Occipital lobe (tissue), 2 donors: ENCODE results near the gene LYPD1. TPM values are rescaled to one million over a fixed set of nuclear protein-coding genes. Genes with fewer than 3 reads are reported as not detected.

ENCODE experiments used
- DNase-seq: peaks from one replicate; lab custom pipeline; 2025; lab: John Stamatoyannopoulos, UW
- total RNA-seq: library from RNA; depleted of rRNA; stranded (reverse); fragments of >200 nt; gene quantifications from one replicate; pipeline ENCODE4 v1.2.3, GENCODE V29; 2014

The LYPD1 gene
- total RNA-seq, 1 donor from 2014 or later = 17.8 TPM

DNA sequence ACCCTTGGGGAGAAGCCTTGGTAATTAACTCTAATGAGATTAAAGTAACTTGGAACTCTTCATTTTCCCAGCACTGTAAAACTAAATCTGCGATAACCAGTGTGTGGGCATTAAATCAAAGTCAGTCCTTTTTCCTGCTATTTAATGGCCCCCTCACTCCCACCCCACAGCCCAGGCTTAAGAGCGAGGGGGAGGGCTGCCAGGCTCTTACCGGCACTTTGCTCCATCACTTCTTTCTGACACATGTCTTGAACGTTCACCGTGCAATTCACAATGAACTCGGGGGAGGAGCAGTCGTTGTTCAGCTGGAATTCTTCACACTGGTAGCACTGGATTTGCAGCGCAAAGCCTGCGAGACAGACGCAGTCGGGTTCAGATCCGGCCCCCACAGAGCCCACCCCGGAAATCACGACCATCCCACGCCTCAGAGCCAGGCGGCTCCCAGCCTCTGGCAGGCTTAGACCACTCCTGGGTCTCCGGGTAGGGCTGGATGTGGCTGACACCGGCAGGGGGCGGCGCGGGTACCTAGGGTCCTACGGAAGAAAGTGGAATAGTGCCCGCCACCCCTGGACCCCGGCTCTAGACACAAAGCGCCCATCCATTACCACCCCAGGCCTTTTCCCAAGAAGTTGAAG, 1.7 kb downstream of the LYPD1 start:
- DNase-seq = no peak

DNA sequence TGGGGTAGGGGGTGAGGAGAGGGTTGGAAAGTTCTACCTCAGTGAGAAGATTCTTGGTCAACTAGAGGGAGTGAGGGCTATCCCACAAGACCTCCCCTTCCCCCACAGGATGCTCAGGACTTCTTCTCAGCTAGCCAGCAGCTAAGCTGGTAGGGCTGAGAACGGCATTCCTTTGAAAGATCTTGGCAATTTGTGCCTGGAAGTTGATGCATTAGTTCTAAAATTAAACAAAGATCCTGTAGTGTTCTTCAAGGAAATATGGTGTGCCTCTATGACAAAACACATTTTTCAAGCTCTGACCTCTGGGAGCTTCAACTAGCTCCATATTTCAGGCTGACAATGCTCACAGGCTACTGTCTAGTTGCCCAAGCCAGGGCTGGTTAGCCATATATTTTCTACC, 2.3 kb downstream of the LYPD1 start:
- no peak for DNase-seq

DNA sequence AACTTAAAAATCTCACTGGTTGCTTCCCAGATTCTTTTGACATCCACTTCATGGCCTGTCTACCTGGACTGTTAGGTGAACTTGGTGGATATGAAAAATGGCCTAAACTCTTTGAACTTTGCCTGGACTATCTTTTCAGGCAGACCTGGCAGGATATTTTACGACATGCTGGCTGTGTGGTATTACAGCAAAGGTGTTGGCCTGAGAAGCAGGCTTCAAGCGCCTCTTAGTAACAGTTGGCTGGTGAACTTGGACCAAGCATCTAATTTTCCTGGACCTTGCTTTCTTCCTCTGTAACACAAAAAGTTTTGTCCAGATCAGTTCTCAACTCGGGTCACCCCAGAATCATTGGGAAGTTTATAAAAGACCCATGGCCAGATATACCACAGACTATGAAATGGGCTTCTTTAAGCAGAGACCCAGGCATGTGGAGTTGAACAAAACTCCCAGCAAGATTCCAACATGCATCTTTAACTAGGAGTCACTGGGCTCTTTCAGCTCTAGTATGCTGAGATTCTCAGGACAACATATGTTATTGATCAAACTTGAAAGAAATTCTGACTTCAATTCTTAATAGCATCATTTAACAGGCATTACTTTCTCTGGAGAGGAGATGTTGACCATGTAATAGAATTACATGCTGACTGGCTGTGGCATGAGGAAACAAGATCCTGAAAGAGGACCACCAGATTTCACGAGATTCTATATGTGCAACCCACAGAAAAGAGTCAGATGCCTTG, 4.4 kb downstream of the LYPD1 start:
- no peak for DNase-seq

DNA sequence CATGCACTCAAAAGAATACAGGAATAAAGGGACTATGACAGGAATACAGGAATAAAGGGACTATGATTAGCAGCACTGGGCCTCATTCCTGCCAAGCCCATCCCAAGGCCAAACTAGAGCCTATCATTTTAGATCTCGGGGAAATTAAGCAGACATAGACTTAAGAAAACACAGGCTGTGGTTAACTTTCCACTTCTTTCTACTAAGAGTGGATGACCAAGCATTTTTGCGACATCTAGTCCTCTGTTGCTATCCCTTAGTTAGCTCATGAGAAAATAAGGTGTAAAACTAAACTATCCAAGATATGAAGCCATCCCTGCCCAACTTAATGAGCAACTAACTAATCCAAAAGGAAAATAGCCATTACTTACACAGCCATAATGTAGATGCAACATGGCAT, 5.9 kb downstream of the LYPD1 start:
- no peak for DNase-seq

DNA sequence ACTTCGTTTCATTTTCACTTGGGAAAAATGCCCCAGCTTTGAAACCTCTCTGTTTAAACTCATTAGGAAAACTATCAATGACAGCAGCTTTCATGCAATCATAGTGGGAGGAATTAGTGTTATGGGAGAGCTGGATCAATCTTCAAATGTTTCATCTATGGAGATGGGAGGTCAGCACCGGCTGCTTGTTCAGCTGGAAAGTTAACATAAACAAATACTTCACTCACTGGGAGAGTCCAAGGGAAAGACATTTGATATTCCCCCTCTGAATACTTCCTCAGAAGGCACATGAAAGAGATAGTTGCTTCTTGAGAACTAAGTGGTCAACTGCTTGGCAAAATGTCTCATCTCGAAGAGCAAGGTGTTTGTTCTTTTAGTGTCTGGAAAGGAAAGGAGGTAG, 7.3 kb downstream of the LYPD1 start:
- no peak for DNase-seq

DNA sequence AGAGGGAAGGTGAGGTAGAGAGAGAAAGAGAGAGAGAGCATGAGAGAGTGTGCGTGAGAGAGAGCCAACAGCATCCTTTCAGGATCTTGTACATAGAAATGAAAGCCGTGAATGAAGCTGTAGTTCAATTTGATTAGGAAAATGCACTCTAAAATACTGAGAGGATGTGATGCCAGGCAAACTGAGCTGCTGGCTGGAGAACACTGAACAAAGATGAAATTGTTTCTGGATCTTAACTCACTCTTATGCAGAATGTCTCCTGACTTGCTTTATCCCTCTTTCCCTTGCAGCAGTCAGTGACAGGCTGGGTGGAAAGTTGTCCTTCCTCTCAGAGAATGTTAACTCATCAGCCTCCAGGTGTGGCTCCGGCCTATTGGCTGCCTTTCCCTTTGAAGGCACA, 10.7 kb downstream of the LYPD1 start:
- DNase-seq = no peak

DNA sequence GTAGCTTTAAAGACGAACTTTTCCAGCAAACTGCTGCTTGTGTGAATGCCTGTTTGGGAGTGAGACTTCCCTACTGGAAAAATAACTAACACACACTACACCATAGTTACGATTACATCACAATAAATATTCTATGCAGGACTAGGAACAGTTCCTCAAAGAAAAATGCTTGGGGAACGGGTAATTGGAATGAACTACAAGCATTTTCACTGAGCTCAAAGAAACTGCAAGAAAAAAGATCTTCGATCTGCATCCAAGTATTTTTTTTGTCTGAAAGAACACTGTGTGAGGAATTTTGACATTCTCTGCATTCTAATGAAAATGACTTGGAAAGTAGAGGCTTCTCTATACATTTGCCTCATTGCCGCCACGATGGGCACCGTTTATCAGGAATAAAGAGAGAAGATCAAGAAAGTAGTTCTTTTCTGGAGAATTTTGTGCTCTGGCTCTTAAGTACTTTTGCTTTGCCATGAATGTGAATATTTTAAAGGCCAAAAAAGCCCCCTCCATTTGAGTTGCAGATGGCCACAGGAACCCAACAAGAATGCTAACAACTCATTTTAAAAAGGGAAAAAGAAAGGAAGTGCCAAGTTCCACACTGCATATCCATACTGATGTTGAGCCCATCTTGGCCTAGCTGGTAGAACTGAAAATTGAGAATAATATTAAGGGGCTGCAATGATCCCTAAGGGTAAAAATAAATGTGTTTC, 13.6 kb downstream of the LYPD1 start:
- no peak for DNase-seq

DNA sequence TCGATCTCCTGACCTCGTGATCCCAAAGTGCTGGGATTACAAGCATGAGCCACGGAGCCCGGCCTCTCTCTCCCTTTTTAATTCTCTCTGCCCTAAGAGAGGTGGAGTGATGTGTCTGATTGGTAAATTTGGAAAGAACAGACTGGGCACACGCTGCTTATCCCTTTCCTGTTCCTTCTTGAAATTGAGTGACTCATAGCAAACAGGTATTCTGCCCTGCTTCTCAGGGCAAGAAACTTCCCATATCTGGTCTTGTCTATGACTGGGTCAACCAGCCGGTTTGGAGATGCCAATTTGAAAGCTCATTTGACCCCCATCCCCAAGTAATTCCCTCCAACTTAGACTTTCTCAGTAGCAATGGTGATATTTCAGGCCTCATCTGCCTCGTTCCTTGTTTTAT, 15.0 kb downstream of the LYPD1 start:
- DNase-seq = no peak

DNA sequence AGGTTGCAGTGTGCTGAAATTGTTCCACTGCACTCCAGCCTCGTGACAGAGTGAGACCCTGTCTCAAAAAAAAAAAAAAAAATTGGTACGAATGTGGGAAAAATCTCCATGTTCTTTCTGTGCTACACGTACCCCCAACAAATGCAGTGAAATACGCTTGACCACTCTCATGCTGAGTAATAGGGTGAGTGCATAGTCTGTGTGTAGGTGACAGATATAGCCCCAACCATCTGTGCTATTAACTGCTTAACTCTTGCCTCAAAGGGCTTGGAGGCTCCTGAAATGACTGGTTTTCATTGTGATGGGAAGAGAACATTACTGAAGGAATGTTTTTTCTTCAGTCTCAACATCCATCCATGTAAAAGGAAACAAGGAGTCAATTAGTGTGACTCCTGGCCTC, 15.7 kb downstream of the LYPD1 start:
- no peak for DNase-seq

DNA sequence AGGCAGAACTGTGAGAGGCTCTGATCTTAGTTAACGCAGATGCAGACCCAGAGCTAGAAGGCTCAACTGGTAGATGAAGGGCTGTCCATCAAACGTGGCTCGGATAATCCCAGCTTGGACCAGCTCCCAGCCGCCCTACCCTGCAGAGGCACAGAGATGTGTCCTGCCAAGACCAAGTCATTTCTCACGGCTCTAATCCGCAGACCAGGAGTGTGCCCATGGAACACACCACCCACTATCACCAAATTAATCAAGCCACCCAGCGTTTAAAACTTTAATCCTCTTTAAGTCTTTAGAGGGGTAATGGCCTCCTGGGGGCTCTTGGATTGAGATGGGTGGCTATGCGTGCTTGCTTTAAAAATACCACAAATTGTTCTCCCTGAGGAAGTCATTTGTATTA, 17.5 kb downstream of the LYPD1 start:
- no peak for DNase-seq

DNA sequence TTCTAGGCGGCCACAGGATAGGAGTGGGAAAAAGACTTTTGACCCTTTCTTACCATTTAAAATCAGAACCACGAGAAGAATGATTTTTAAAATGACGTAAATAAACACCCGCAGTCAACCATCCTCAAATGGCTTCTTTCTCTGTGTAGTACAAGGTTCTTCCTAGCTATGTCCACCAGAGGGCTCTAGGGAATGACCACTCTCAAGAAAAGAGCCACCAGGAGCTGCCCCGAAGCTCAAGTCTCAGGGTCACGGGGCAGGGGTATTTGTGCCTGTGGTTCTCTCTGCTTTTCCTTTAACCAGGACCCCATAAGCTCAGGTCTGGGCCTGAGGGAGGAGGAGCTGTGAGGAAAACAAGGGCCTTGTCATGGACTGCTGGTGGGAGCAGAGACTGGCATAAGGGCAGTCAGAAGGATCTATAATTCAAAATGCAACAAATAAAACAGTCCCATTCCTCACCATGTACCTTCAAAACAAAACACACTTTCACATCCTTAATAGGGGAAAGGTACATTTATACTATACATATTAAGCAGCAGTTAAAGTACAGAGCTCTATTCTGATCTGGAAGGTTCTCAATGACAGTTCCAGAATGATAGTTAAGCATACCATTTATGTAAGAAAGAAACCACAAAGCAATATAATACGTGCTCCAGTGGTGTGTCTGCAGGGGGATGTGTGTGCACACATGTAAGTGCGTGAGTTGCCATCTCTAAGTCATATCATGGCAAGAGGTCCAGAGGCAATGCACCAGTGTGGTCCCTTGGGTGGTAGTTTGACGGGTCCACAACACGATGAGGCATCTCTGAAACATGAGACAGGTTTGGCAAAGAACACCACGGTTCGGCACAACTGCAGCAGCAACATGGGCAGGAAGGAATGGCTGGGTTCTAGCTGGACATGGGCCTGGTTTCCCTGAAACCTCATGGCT, 18.6 kb downstream of the LYPD1 start:
- DNase-seq = no peak

DNA sequence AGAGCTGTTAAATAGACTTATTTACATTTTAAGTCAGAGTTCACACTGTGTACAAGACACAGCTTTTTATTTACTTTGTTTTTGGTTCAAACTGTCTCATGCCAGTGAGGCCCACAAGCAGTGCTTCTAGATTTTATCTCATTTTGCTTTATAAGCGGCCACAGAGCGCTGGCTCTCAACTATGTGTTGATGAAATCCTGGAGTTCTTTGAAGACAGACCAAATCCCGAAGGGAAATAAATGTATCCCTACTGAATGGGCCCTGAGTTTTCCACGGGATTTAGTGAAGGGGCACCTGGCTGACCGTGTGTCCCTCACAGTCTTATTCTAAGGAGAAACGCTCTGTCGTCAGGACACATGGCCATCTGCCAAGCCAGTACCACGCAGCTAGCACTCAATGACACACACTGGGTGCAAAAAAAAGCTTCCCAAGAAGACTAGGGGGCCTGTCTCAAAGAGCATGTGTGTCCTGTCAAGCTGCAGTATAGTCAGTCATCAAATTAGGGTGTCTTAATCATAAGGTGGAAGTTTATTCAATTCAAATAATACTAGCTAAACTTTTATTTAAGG, 23.4 kb downstream of the LYPD1 start:
- no peak for DNase-seq

DNA sequence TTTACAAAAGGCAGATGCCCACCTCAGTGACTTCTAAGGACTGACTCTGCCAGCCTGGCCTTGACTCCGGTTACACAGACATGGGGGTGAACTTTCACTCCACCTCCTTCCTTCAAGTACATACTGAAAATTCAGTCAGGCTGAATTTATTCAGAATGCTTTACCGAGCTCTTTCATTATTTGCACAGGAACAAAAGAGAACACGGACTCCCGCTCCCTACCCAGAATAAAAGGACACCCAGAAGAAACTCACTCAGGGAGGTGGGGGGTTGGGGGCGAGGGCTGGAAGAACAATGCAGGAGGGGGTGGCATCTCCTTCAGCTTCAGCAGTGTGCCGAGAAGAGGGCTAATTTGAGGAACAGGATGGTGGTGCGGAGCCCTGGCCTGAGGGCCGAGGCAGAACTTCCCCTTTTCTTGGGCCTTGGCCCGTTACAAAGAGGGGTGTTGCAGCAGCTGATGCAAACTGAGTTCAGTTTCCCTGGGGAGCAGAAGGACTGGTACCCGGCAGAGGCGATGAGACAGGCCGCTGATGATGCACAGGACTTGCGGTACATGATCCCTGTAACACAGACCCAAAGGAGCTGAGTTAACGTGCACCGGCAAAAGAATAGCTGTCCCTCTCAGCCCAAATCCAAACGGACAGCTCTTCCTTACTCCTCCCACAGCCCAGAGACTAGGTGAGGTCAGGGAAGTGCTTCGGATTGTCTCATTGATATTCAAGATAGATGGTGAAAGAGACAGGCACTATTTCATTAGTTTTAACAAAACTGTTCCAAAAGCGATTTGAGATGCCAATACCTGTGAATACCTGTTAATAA, 24.1 kb downstream of the LYPD1 start:
- no peak for DNase-seq

DNA sequence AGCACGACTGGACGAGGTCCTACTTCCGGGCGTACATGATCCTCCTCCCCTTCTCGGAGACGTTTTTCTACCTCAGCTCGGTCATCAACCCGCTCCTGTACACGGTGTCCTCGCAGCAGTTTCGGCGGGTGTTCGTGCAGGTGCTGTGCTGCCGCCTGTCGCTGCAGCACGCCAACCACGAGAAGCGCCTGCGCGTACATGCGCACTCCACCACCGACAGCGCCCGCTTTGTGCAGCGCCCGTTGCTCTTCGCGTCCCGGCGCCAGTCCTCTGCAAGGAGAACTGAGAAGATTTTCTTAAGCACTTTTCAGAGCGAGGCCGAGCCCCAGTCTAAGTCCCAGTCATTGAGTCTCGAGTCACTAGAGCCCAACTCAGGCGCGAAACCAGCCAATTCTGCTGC, 24.8 kb downstream of the LYPD1 start:
- DNase-seq = no peak

DNA sequence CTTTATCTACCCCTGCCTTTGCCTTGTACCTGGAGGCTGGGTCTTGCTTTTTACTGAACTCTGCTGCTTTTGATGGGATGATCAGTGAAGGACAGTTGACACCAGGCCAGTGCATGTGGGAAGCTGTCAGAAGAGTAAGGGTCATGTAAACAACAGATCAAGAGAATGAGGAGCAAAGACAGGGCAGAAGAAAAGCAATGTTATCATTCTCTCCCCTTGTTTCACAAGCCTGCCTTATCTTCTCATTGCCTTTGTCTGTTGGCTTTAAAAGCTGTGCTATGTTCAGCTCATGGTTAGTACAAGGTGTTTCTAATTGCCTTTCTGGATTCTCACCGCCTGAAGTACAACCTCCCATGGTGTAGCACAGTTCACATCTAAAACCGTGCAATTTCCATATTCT, 27.6 kb downstream of the LYPD1 start:
- DNase-seq = no peak

DNA sequence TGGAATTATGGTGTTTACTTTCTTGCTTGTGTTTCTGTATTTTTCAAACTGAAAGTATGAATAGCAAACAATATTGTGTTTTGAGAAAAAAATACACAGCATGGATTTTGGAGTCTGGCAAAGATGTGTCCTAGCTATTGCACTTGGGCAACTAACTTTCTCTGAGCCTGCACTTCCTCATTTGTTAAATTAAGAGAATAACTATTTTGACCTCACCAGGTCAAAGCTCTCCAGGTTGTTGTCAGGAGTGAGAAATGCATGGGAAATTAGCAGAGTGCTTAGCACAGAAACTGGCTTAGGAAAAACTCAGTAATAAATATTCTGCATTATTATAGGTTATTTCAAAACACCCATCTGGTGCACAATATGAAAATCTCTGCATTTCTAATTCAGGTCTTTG, 28.2 kb downstream of the LYPD1 start:
- DNase-seq = no peak

DNA sequence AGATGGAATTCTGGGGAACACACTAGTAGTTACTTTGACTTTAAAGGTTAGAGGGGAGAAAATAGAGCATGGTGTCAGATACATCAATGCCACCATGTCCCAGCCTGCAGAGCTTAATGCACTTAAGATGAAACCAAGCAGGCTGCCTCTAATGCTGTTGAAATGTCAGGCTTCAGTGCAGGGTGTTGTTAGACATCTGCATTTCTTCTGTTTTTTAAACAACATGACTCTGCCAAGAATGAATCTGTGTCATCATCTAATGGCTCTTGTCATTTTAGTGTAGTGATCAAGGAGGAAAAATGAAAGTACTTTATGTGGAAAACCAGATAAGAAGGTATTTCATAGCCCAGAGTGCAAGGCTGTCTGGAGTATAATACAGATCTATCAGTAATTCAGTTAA, 29.9 kb downstream of the LYPD1 start:
- no peak for DNase-seq

DNA sequence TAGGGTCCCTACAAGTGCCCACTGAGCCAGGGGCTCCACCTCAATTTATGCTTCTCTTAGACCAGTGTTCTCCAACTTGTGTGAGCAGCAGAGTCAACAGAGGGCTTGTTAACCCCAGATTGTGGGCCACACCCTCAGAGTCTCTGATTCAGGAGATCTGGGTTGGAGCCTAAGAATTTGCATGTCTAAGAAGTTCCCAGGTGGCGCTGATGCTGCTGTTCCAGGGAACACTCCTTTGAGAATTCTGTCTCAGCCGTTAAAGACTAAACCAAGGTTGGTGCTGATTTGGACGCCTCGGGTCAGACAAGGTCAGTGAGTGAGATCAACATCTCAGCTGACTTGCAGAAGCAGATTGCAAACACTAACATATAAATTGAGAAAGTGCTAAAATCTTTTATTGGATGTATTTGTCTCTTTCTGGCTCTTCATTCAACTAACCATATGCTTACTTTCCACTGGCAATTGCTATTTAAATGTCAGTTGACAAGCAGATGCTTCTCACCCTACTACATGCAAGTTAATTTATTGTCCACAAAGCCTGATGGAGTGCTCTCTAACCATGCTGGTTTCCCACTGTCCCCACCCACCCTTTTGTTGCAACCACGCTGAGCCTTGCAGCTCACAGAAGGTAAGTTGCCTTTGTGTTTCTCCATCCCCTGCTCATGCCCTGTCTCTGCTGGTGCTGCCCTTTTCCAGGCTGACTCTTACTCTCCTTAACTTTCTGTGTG, 31.5 kb downstream of the LYPD1 start:
- DNase-seq = no peak

DNA sequence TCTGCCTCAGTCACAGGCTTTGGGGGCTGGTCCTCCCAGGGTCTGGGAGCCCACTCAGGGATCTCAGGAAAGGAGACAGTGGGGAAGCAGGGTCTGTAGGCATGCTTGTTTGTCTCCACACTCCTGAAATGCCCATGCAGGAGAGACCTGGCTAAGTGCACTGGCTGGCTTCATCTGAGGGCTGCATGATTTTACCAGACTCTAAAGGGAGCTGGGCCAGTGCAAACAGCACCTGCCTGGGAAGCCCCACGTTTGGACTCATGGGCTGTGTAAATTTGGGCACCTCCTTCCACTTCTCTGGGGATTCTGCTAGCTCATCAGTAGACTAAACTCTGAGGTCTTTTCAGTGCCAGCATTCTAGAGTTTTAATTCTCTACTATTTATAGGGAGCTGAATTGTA, 33.7 kb downstream of the LYPD1 start:
- DNase-seq = no peak

DNA sequence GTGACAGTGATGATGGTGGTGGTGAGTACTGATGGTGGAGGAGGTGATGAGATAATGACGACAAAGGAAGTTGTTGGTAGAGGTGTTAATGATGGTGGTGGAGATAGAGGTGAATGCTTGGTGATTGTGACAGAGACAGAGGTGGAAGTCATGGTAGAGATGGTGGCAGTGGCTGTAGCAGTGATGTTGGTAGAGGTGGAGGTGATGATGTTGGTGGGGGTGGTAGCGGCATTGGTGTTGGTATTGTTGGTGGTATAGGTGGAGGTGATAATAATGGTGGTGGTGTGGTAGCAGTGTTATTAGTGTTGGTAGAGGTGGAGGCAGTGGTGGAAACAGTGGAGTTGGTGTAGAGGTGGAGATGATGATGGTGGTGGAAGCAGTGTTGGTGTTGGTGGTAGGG, 36.4 kb downstream of the LYPD1 start:
- DNase-seq = no peak
